GM23338 (cell line): Measurements from ENCODE around the gene RC3H2. TPM values are rescaled to one million over a fixed set of nuclear protein-coding genes. Genes with fewer than 3 reads are reported as not detected.

ENCODE experiments used
- ATAC-seq: fragments of 200-7000 bp; cut with Tn5 transposase; 3 replicates; pipeline ENCODE4 v1.9.1; 2020
- DNase-seq: peaks from one replicate; pipeline ENCODE4 v3.0.0-alpha.2; 2015; ENCODE audit warnings: low spot score
- H2AFZ ChIP-seq: fragments of 200-600 bp; sonication (generic); 2 replicates; pipeline ENCODE4 v1.8.0; 2016; ENCODE audit warnings: antibody characterized with exemption, mild to moderate bottlenecking, moderate library complexity
- H3F3A ChIP-seq: fragments of 200-600 bp; sonication (generic); replicated peaks from 2 replicates; pipeline ENCODE4 v1.8.0; 2017; ENCODE audit warnings: antibody characterized with exemption, mixed run types, low read depth
- H3K27ac ChIP-seq: fragments of 200-600 bp; sonication (generic); 2 replicates; pipeline ENCODE4 v1.6.1; 2016; ENCODE audit warnings: low read depth
- H3K27me3 ChIP-seq: fragments of 200-600 bp; sonication (generic); 2 replicates; pipeline ENCODE4 v1.8.0; 2016; ENCODE audit warnings: mild to moderate bottlenecking, mixed run types, moderate library complexity; ENCODE audit not compliant: insufficient read depth
- H3K36me3 ChIP-seq: fragments of 200-600 bp; sonication (generic); 2 replicates; pipeline ENCODE4 v1.8.0; 2016; ENCODE audit warnings: mild to moderate bottlenecking; ENCODE audit not compliant: insufficient read depth
- H3K4me1 ChIP-seq: fragments of 200-600 bp; sonication (generic); 2 replicates; pipeline ENCODE4 v1.8.0; 2016; ENCODE audit warnings: mild to moderate bottlenecking, moderate library complexity; ENCODE audit not compliant: insufficient read depth
- H3K4me2 ChIP-seq: fragments of 200-600 bp; sonication (generic); 2 replicates; pipeline ENCODE4 v1.7.1; 2017; ENCODE audit warnings: mixed run types
- H3K4me3 ChIP-seq: fragments of 200-600 bp; sonication (generic); 2 replicates; pipeline ENCODE4 v1.6.1; 2016; ENCODE audit warnings: mixed run types
- H3K79me2 ChIP-seq: fragments of 200-600 bp; sonication (generic); replicated peaks from 2 replicates; pipeline ENCODE4 v1.8.0; 2017; ENCODE audit warnings: mild to moderate bottlenecking; ENCODE audit not compliant: insufficient read depth
- H3K9me2 ChIP-seq: fragments of 200-600 bp; sonication (generic); 2 replicates; pipeline ENCODE4 v1.8.0; 2017; ENCODE audit not compliant: insufficient read depth
- H4K20me1 ChIP-seq: fragments of 200-600 bp; sonication (generic); replicated peaks from 2 replicates; pipeline ENCODE4 v1.8.0; 2017; ENCODE audit warnings: mild to moderate bottlenecking; ENCODE audit not compliant: insufficient read depth
- H3K27ac Mint-ChIP-seq: 2 replicates; pipeline ENCODE4 v1.8.0; 2020; ENCODE audit warnings: inconsistent platforms, mild to moderate bottlenecking, moderate library complexity, mixed read lengths
- H3K27me3 Mint-ChIP-seq: 3 replicates; pipeline ENCODE4 v1.8.0; 2022; ENCODE audit warnings: low read depth, mild to moderate bottlenecking, moderate library complexity, mixed read lengths, inconsistent platforms; ENCODE audit not compliant: insufficient read depth, poor library complexity
- H3K36me3 Mint-ChIP-seq: 3 replicates; pipeline ENCODE4 v1.8.0; 2021; ENCODE audit warnings: low read depth, mild to moderate bottlenecking, inconsistent platforms, moderate library complexity, mixed read lengths
- H3K4me1 Mint-ChIP-seq: 3 replicates; pipeline ENCODE4 v1.8.0; 2020; ENCODE audit warnings: mild to moderate bottlenecking, inconsistent platforms, mixed read lengths
- H3K4me3 Mint-ChIP-seq: 3 replicates; pipeline ENCODE4 v1.8.0; 2021; ENCODE audit warnings: moderate library complexity, mild to moderate bottlenecking, inconsistent platforms, mixed read lengths
- H3K9me3 Mint-ChIP-seq: 3 replicates; pipeline ENCODE4 v1.8.0; 2020; ENCODE audit warnings: moderate library complexity, mild to moderate bottlenecking, inconsistent platforms, mixed read lengths
- CREB1 ChIP-seq: fragments of 250-450 bp; sonication (Bioruptor Pico); IDR thresholded peaks from 2 replicates; pipeline ENCODE4 v1.5.0; 2020; ENCODE audit warnings: low read depth, mild to moderate bottlenecking, moderate library complexity
- CTCF ChIP-seq, 2 experiments: fragments of 200-600 bp in 1 of 2; sonication (generic) in 1 of 2; conservative IDR thresholded peaks; 2 replicates each; pipeline versions ENCODE4 v1.5.1 to v1.6.1; 2016 to 2017; ENCODE audit warnings: antibody characterized with exemption in 2 of 2, low read depth in 2 of 2, mild to moderate bottlenecking in 2 of 2, moderate library complexity in 1 of 2
- EZH2 ChIP-seq: fragments of 200-600 bp; sonication (generic); IDR thresholded peaks from one replicate; pipeline ENCODE4 v1.8.0; 2017; ENCODE audit warnings: antibody characterized with exemption, mild to moderate bottlenecking, low read depth; ENCODE audit not compliant: unreplicated experiment
- EZH2phosphoT487 ChIP-seq: fragments of 200-600 bp; sonication (generic); IDR thresholded peaks from one replicate; pipeline ENCODE4 v1.8.1; 2018; ENCODE audit warnings: antibody characterized with exemption; ENCODE audit not compliant: unreplicated experiment
- JUNB ChIP-seq: IDR thresholded peaks from one replicate; pipeline ENCODE4 v1.6.1; 2016; ENCODE audit warnings: antibody characterized with exemption; ENCODE audit not compliant: unreplicated experiment
- NANOG ChIP-seq: IDR thresholded peaks from 2 replicates; pipeline ENCODE4 v1.6.1; 2016; ENCODE audit warnings: antibody characterized with exemption, borderline replicate concordance
- REST ChIP-seq: IDR thresholded peaks from one replicate; pipeline ENCODE4 v1.6.1; 2018; ENCODE audit warnings: antibody characterized with exemption; ENCODE audit not compliant: unreplicated experiment
- ZNF114 ChIP-seq: fragments of 250-450 bp; sonication (Bioruptor Pico); IDR thresholded peaks from 2 replicates; pipeline ENCODE4 v1.5.0; 2020; ENCODE audit warnings: mild to moderate bottlenecking, moderate library complexity
- polyA plus RNA-seq: library from polyadenylated mRNA; unstranded; fragments of >200 nt; fragmentation: Nextera tagmentation; extraction: Ambion mirVana; gene quantifications from 2 replicates; pipeline ENCODE4 v1.2.1, GENCODE V29; 2016
- total RNA-seq: library from RNA; depleted of rRNA; stranded (reverse); fragments of >200 nt; shearing (Covaris generic); gene quantifications from 2 replicates; pipeline ENCODE4 v1.2.3, GENCODE V29; 2014

RC3H2 gene
- total and polyA plus RNA-seq, 2 experiments from 2014 or later: 24.9 to 37.5 TPM

GRCh38 chr9:122822938-122823337, 82.2 kb downstream of the RC3H2 start (continued):
- TF ChIP-seq CTCF (conservative IDR thresholded peaks at IDR 0.05; ENCODE audit: low read depth in 2 of 2): no peak
- TF ChIP-seq EZH2phosphoT487: no peak
- no peak for TF ChIP-seq CREB1 (CRISPR knock-in tag)
- no peak for TF ChIP-seq EZH2
- TF ChIP-seq NANOG: no peak
- no peak for TF ChIP-seq ZNF114 (CRISPR knock-in tag)
- TF ChIP-seq REST: no peak

GRCh38 chr9:122822056-122822455, 83.1 kb downstream of the RC3H2 start:
- DNase-seq (no peak), ATAC-seq (no peak)
- Histone ChIP-seq H3K27ac (no peak overlapping the region), H3K27me3 (no peaks in the 10 kb centered on the region), H2AFZ (no peak overlapping the region), H3K4me3 (no peak overlapping the region), H3K4me1 (no peaks in the 10 kb centered on the region), H4K20me1 (peaks cover 28% of the 10 kb centered on the region), H3K79me2 (peaks cover 40% of the 10 kb centered on the region), H3K36me3 (peaks cover 34% of the 10 kb centered on the region), H3F3A (no peaks in the 10 kb centered on the region), H3K9me2 (no peaks in the 10 kb centered on the region), H3K4me2 (no peak overlapping the region)
- TF ChIP-seq NANOG: no peak
- Mint-ChIP-seq H3K4me1 (peaks cover 4% of the 10 kb centered on the region), H3K27ac (no peak overlapping the region), H3K9me3 (no peaks in the 10 kb centered on the region), H3K36me3 (peaks cover 50% of the 10 kb centered on the region), H3K27me3 (peaks cover 4% of the 10 kb centered on the region), H3K4me3 (no peak overlapping the region)

GRCh38 chr9:122821278-122821943, 83.7 kb downstream of the RC3H2 start:
- no peaks in the 10 kb centered on the region for H3F3A ChIP-seq
- Mint-ChIP-seq H3K9me3 (no peaks in the 10 kb centered on the region), H3K36me3 (peaks cover 51% of the 10 kb centered on the region), H3K4me1 (no peaks in the 10 kb centered on the region; the same call in 2 of the 3 replicates), H3K4me3 (no peak overlapping the region), H3K27me3 (peaks cover 3% of the 10 kb centered on the region), H3K27ac (no peak overlapping the region)
- H3K79me2 ChIP-seq: peaks cover 34% of the 10 kb centered on the region
- H4K20me1 ChIP-seq: peaks cover 25% of the 10 kb centered on the region
- peaks cover 34% of the 10 kb centered on the region for H3K36me3 ChIP-seq
- DNase-seq (no peak), ATAC-seq (no peak)
- no peaks in the 10 kb centered on the region for H3K27me3 ChIP-seq
- H3K4me2 ChIP-seq: no peak overlapping the region
- H3K4me1 ChIP-seq: no peaks in the 10 kb centered on the region
- H2AFZ ChIP-seq: no peak overlapping the region
- H3K9me2 ChIP-seq: no peaks in the 10 kb centered on the region
- no peak overlapping the region for H3K4me3 ChIP-seq
- H3K27ac ChIP-seq: no peak overlapping the region
- TF ChIP-seq ZNF114 (CRISPR knock-in tag) (no peak), JUNB (no peak), REST (no peak)
